Prostate gland (tissue), 2 donors: ENCODE results near the gene MNS1.

ENCODE experiments used
- CTCF ChIP-seq, 4 experiments: fragments of 200-600 bp in 2 of 4; fragments of 450-650 bp in 2 of 4; sonication (generic) in 2 of 4; IDR thresholded peaks; 1 replicate in 3 of 4; 2 replicates in 1 of 4; pipeline ENCODE4 v1.5.1; 2016 to 2019; ENCODE audit warnings: antibody characterized with exemption in 4 of 4, mild to moderate bottlenecking in 2 of 4, moderate library complexity in 2 of 4
- POLR2A ChIP-seq: fragments of 450-650 bp; IDR thresholded peaks from one replicate; pipeline ENCODE4 v1.6.1; 2016; ENCODE audit warnings: antibody characterized with exemption, mild to moderate bottlenecking

DNA sequence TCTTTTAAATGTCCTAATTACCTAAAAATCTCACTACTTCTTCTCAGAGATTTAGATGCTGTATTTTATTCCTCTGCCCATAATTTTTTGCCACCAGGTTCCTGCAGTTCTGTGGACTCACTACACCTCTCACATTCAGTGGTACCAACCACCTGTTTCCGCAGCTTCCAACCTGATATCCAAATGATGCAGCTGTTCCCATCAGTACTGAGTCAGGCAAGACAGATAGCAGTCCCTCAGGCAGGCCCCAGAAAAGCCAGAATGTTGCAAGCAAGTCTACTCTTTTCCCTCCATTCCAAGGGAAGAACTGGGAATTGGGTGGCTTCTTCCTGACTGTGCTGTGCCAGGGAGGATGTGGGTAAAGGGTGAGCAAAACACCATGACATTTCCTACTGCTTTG is 39.0 kb downstream of the MNS1 start:
- TF ChIP-seq CTCF (IDR thresholded peaks at IDR 0.05) (no peak), POLR2A (no peak)
